ENCODE data around the gene NPSR1.

Gene NPSR1

GRCh38 chr7:34696415-34696814 lies 38.4 kb downstream of the NPSR1 start:
- Mint-ChIP-seq H3K4me1 (no peaks in the 10 kb centered on the region), H3K36me3 (ENCODE audit: low read depth) (no peaks in the 10 kb centered on the region)
- no peak for TF ChIP-seq CTCF (IDR thresholded peaks at IDR 0.05; ENCODE audit: unreplicated experiment in 3 of 3)

DNA sequence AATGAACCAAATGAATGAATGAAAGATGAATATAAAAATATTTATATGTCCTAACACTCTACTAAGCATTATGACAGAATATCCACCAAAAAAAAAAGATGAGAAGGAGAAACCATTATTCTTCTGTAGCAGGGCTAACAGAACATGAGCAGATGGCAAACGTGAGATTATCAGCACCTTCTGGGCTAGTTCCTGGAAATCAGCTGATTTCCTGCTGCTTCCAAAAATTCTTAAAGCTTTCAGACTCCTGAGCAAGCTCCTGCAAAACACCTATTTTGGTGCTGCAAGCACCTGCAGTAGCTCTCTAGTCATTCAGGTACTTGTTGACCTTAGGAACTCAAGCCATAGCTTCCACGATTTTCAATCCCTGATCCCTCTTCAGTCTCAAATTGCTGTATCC lies 51.8 kb downstream of the NPSR1 start:
- Mint-ChIP-seq H3K9me3 (no peaks in the 10 kb centered on the region), H3K27me3 (ENCODE audit: low read depth) (peaks cover 5% of the 10 kb centered on the region), H3K36me3 (ENCODE audit: low read depth) (no peaks in the 10 kb centered on the region), H3K4me1 (no peaks in the 10 kb centered on the region), H3K27ac (no peak overlapping the region), H3K4me3 (no peak overlapping the region)
- no peak for TF ChIP-seq CTCF (IDR thresholded peaks at IDR 0.05; ENCODE audit: unreplicated experiment in 3 of 3)

More at GRCh38 chr7:34696415-34696814, 38.4 kb downstream of the NPSR1 start:
- Mint-ChIP-seq H3K27me3 (ENCODE audit: low read depth) (no peaks in the 10 kb centered on the region), H3K4me3 (no peak overlapping the region), H3K27ac (no peak overlapping the region), H3K9me3 (peaks cover 42% of the 10 kb centered on the region)

GRCh38 chr7:34718867-34719266 lies 60.8 kb downstream of the NPSR1 start:
- no peak overlapping the region for H3K4me3 Mint-ChIP-seq
- H3K36me3 Mint-ChIP-seq (ENCODE audit: low read depth): no peaks in the 10 kb centered on the region

GRCh38 chr7:34719636-34720035 lies 61.6 kb downstream of the NPSR1 start:
- no peak overlapping the region for H3K4me3 Mint-ChIP-seq
- no peak for TF ChIP-seq CTCF (IDR thresholded peaks at IDR 0.05; ENCODE audit: unreplicated experiment in 3 of 3)
- H3K27me3 Mint-ChIP-seq (ENCODE audit: low read depth): peaks cover 3% of the 10 kb centered on the region
- no peak overlapping the region for H3K27ac Mint-ChIP-seq
- H3K9me3 Mint-ChIP-seq: no peaks in the 10 kb centered on the region
- H3K36me3 Mint-ChIP-seq (ENCODE audit: low read depth): no peaks in the 10 kb centered on the region
- H3K4me1 Mint-ChIP-seq: no peaks in the 10 kb centered on the region

More at GRCh38 chr7:34718867-34719266, 60.8 kb downstream of the NPSR1 start:
- H3K9me3 Mint-ChIP-seq: no peaks in the 10 kb centered on the region
- no peak for TF ChIP-seq CTCF (IDR thresholded peaks at IDR 0.05; ENCODE audit: unreplicated experiment in 3 of 3)
- no peaks in the 10 kb centered on the region for H3K4me1 Mint-ChIP-seq
- peaks cover 3% of the 10 kb centered on the region for H3K27me3 Mint-ChIP-seq (ENCODE audit: low read depth)
- H3K27ac Mint-ChIP-seq: no peak overlapping the region

- no peak for TF ChIP-seq CTCF (IDR thresholded peaks at IDR 0.05; ENCODE audit: unreplicated experiment in 3 of 3)
- Mint-ChIP-seq H3K4me3 (no peak overlapping the region), H3K36me3 (ENCODE audit: low read depth) (no peaks in the 10 kb centered on the region), H3K9me3 (no peaks in the 10 kb centered on the region), H3K27me3 (ENCODE audit: low read depth) (no peaks in the 10 kb centered on the region), H3K27ac (no peak overlapping the region), H3K4me1 (no peaks in the 10 kb centered on the region)
Observed at GRCh38 chr7:34720289-34720688, 62.3 kb downstream of the NPSR1 start.

GRCh38 chr7:34723338-34723737 lies 65.3 kb downstream of the NPSR1 start:
- H3K9me3 Mint-ChIP-seq: no peaks in the 10 kb centered on the region
- TF ChIP-seq CTCF (IDR thresholded peaks at IDR 0.05; ENCODE audit: unreplicated experiment in 3 of 3): no peak
- H3K36me3 Mint-ChIP-seq (ENCODE audit: low read depth): no peaks in the 10 kb centered on the region

More at GRCh38 chr7:34723338-34723737, 65.3 kb downstream of the NPSR1 start:
- no peak overlapping the region for H3K27ac Mint-ChIP-seq
- H3K27me3 Mint-ChIP-seq (ENCODE audit: low read depth): no peaks in the 10 kb centered on the region
- H3K4me3 Mint-ChIP-seq: no peak overlapping the region
- H3K4me1 Mint-ChIP-seq: no peaks in the 10 kb centered on the region

Data from nephron (organoid).